Liver (tissue), 9 donors: ENCODE data around the gene MLX. TPM values are rescaled to one million over a fixed set of nuclear protein-coding genes. Genes with fewer than 3 reads are reported as not detected.

ENCODE experiments used
- DNase-seq: peaks from one replicate; pipeline ENCODE4 v3.0.0-alpha.2; 2017; ENCODE audit warnings: low spot score
- H3K27ac ChIP-seq, 2 donors: one replicate each; pipeline ENCODE4 v1.7.0; 2013; ENCODE audit warnings: inconsistent platforms in 2 of 2, low read length in 2 of 2, control low read depth in 1 of 2, low read depth in 1 of 2, mild to moderate bottlenecking in 1 of 2
- H3K27me3 ChIP-seq, 4 donors: one replicate each; pipeline versions ENCODE4 v1.6.1 to v1.7.0; 2013; ENCODE audit warnings: low read length in 3 of 4, inconsistent platforms in 1 of 4, mild to moderate bottlenecking in 1 of 4, moderate library complexity in 1 of 4; ENCODE audit not compliant: control insufficient read depth in 4 of 4, insufficient read depth in 4 of 4
- H3K36me3 ChIP-seq, 4 donors: one replicate each; pipeline versions ENCODE4 v1.6.1 to v1.7.0; 2013; ENCODE audit warnings: low read length in 3 of 4, mild to moderate bottlenecking in 3 of 4, low read depth in 1 of 4, moderate library complexity in 1 of 4; ENCODE audit not compliant: control insufficient read depth in 4 of 4, insufficient read depth in 3 of 4
- H3K4me1 ChIP-seq, 4 donors: one replicate each; pipeline versions ENCODE4 v1.6.1 to v1.7.0; 2013; ENCODE audit warnings: low read length in 3 of 4, mild to moderate bottlenecking in 3 of 4, moderate library complexity in 1 of 4; ENCODE audit not compliant: control insufficient read depth in 4 of 4, insufficient read depth in 4 of 4
- H3K4me3 ChIP-seq, 3 donors: one replicate each; pipeline versions ENCODE4 v1.6.1 to v1.7.0; 2013; ENCODE audit warnings: low read length in 3 of 3, control low read depth in 1 of 3, low read depth in 1 of 3, mild to moderate bottlenecking in 1 of 3
- H3K9ac ChIP-seq, 2 donors: one replicate each; pipeline ENCODE4 v1.7.0; 2013; ENCODE audit warnings: low read length in 2 of 2, mild to moderate bottlenecking in 2 of 2, moderate library complexity in 2 of 2, control low read depth in 1 of 2, low read depth in 1 of 2
- H3K9me3 ChIP-seq, 4 donors: one replicate each; pipeline versions ENCODE4 v1.6.1 to v1.7.0; 2013; ENCODE audit warnings: low read length in 3 of 4; ENCODE audit not compliant: control insufficient read depth in 4 of 4
- ATF3 ChIP-seq: IDR thresholded peaks from 2 replicates; pipeline ENCODE4 v1.6.1; 2016; ENCODE audit warnings: antibody characterized with exemption
- CTCF ChIP-seq: fragments of 150-350 bp; IDR thresholded peaks from 2 replicates; pipeline ENCODE4 v1.5.1; 2017; ENCODE audit warnings: improper control_type of control experiment, low read depth, low read length; ENCODE audit not compliant: missing input control
- EGR1 ChIP-seq, 2 donors: IDR thresholded peaks; 2 replicates each; pipeline ENCODE4 v1.6.1; 2016 to 2018; ENCODE audit warnings: antibody characterized with exemption in 2 of 2, low read depth in 2 of 2
- GABPA ChIP-seq, 2 donors: IDR thresholded peaks in 1 of 2; conservative IDR thresholded peaks in 1 of 2; 2 replicates each; pipeline ENCODE4 v1.6.1; 2016; ENCODE audit warnings: antibody characterized with exemption in 2 of 2, mild to moderate bottlenecking in 1 of 2, moderate library complexity in 1 of 2
- HNF4G ChIP-seq: IDR thresholded peaks from 2 replicates; pipeline ENCODE4 v1.6.1; 2016; ENCODE audit warnings: antibody characterized with exemption
- JUND ChIP-seq, 2 donors: IDR thresholded peaks; 2 replicates each; pipeline ENCODE4 v1.6.1; 2016; ENCODE audit warnings: antibody characterized with exemption in 2 of 2
- MAX ChIP-seq: IDR thresholded peaks from 2 replicates; pipeline ENCODE4 v1.6.1; 2016; ENCODE audit warnings: antibody characterized with exemption
- NR2F2 ChIP-seq: IDR thresholded peaks from 2 replicates; pipeline ENCODE4 v1.6.1; 2016; ENCODE audit warnings: antibody characterized with exemption
- RAD21 ChIP-seq, 2 donors: IDR thresholded peaks; 2 replicates each; pipeline ENCODE4 v1.6.1; 2016; ENCODE audit warnings: antibody characterized with exemption in 2 of 2, mild to moderate bottlenecking in 2 of 2
- REST ChIP-seq: IDR thresholded peaks from 2 replicates; pipeline ENCODE4 v1.6.1; 2016; ENCODE audit warnings: antibody characterized with exemption, mild to moderate bottlenecking
- RXRA ChIP-seq, 2 donors: IDR thresholded peaks; 2 replicates each; pipeline ENCODE4 v1.6.1; 2017 to 2018; ENCODE audit warnings: antibody characterized with exemption in 2 of 2, mild to moderate bottlenecking in 1 of 2
- SP1 ChIP-seq: IDR thresholded peaks from 2 replicates; pipeline ENCODE4 v1.6.1; 2018; ENCODE audit warnings: antibody characterized with exemption, mild to moderate bottlenecking
- TAF1 ChIP-seq: conservative IDR thresholded peaks from 2 replicates; pipeline ENCODE4 v1.6.1; 2016; ENCODE audit warnings: antibody characterized with exemption, mild to moderate bottlenecking
- YY1 ChIP-seq: IDR thresholded peaks from 2 replicates; pipeline ENCODE4 v1.6.1; 2016; ENCODE audit warnings: antibody characterized with exemption, mild to moderate bottlenecking
- ZBTB33 ChIP-seq: IDR thresholded peaks from 2 replicates; pipeline ENCODE4 v1.6.1; 2016; ENCODE audit warnings: antibody characterized with exemption
- WGBS: extraction: QIAGEN DNeasy Blood & Tissue Kit; methylation state at CpG from one replicate; pipeline ENCODE4 v1.1.7; 2013; 5-methylcytosine and 5-hydroxymethylcytosine counted together
- polyA plus RNA-seq, 2 donors: library from polyadenylated mRNA; stranded (reverse) in 1 of 2; unstranded in 1 of 2; fragments of 200-250 nt in 1 of 2; fragments of >200 nt in 1 of 2; fragmentation: Nextera tagmentation in 1 of 2; extraction: Ambion mirVana in 1 of 2; gene quantifications; one replicate each; pipeline versions ENCODE4 v1.2.1 to v1.2.3, GENCODE V29; 2013 to 2015
- total RNA-seq, 2 donors: library from RNA; depleted of rRNA; stranded (reverse); fragments of >200 nt; gene quantifications; one replicate each; pipeline ENCODE4 v1.2.3, GENCODE V29; 2014
- donor health status: healthy.
- donor health status: healthy.
- donor health status: healthy.
- donor health status: healthy.
- donor health status: healthy.

MLX gene
- total and polyA plus RNA-seq, 4 donors: 19.4 to 40.0 (median 32.1) TPM

- no peak for DNase-seq
- Histone ChIP-seq H3K4me3 (no peak overlapping the region), H3K27ac (peak overlapping the region; percentile 79 to 90), H3K4me1 (peaks cover 4 to 44% (median 25%) of the 10 kb centered on the region in 4 donors), H3K27me3 (no peaks in the 10 kb centered on the region), H3K36me3 (peaks cover 0 to 3% (median under 1%) of the 10 kb centered on the region in 4 donors), H3K9me3 (no peaks in the 10 kb centered on the region), H3K9ac (peak overlapping the region in 1 of 2 donors; percentile 24)
- no peak for TF ChIP-seq NR2F2
- no peak for TF ChIP-seq CTCF
- no peak for TF ChIP-seq HNF4G
- TF ChIP-seq RAD21 (IDR thresholded peaks at IDR 0.05): no peak
- no peak for TF ChIP-seq YY1
- no peak for TF ChIP-seq SP1
- TF ChIP-seq JUND (IDR thresholded peaks at IDR 0.05): no peak
- TF ChIP-seq EGR1 (IDR thresholded peaks at IDR 0.05; ENCODE audit: low read depth in 2 of 2): no peak
- no peak for TF ChIP-seq TAF1
- no peak for TF ChIP-seq ZBTB33
- TF ChIP-seq REST: no peak
- no peak for TF ChIP-seq MAX
- TF ChIP-seq RXRA (IDR thresholded peaks at IDR 0.05): no peak
- no peak for TF ChIP-seq GABPA (IDR thresholded peaks at IDR 0.05 in 1 of 2, conservative IDR thresholded peaks at IDR 0.05 in 1 of 2)
- WGBS: 65% methylated on average over 9 of the region's 9 CpGs
Measured at GRCh38 chr17:42520540-42520951, 46.4 kb upstream of the MLX start.

- H3K9ac ChIP-seq: no peak overlapping the region
- no peak overlapping the region for H3K4me3 ChIP-seq
- H3K27ac ChIP-seq: peak overlapping the region; percentile 79 to 90
- H3K9me3 ChIP-seq: no peaks in the 10 kb centered on the region
- H3K36me3 ChIP-seq: peaks cover 0 to 3% (median under 1%) of the 10 kb centered on the region in 4 donors
- no peaks in the 10 kb centered on the region for H3K27me3 ChIP-seq
- H3K4me1 ChIP-seq: peaks cover 4 to 45% (median 25%) of the 10 kb centered on the region in 4 donors
- WGBS: 84% methylated on average over 8 of the region's 8 CpGs
- DNase-seq: no peak
- no peak for TF ChIP-seq NR2F2
- no peak for TF ChIP-seq REST
- no peak for TF ChIP-seq HNF4G
- no peak for TF ChIP-seq ATF3
- TF ChIP-seq GABPA (IDR thresholded peaks at IDR 0.05 in 1 of 2, conservative IDR thresholded peaks at IDR 0.05 in 1 of 2): no peak
- no peak for TF ChIP-seq CTCF
- no peak for TF ChIP-seq RAD21 (IDR thresholded peaks at IDR 0.05)
- no peak for TF ChIP-seq TAF1
Measured at GRCh38 chr17:42521036-42521435, 45.9 kb upstream of the MLX start.
